SK-N-SH treated with all-trans-retinoic acid at 6 μM for 48 hours (cell line): ENCODE measurements around the gene GNRH2.

ENCODE experiments used
- ATAC-seq: fragments of 200-7000 bp; cut with Tn5 transposase; 3 replicates; pipeline ENCODE4 v1.9.1; 2020; ENCODE audit warnings: mild to moderate bottlenecking, moderate library complexity
- ARNTL ChIP-seq: fragments of 450-650 bp; formaldehyde crosslinking; IDR thresholded peaks from 2 replicates; pipeline ENCODE4 v1.5.0; 2020; ENCODE audit warnings: low read depth, mild to moderate bottlenecking, moderate library complexity, borderline replicate concordance
- BACH2 ChIP-seq: fragments of 250-450 bp; sonication (Bioruptor Pico); IDR thresholded peaks from 2 replicates; pipeline ENCODE4 v1.9.0; 2021; ENCODE audit warnings: mild to moderate bottlenecking, borderline replicate concordance
- CSDC2 ChIP-seq: fragments of 250-450 bp; sonication (Bioruptor Pico); IDR thresholded peaks from 2 replicates; pipeline ENCODE4 v1.5.0; 2020; ENCODE audit warnings: mild to moderate bottlenecking, moderate library complexity
- CSRNP3 ChIP-seq: fragments of 250-450 bp; sonication (Bioruptor Pico); IDR thresholded peaks from 2 replicates; pipeline ENCODE4 v1.5.1; 2021; ENCODE audit warnings: mild to moderate bottlenecking, moderate library complexity
- ESRRG ChIP-seq: fragments of 250-450 bp; sonication (Bioruptor Pico); IDR thresholded peaks from 2 replicates; pipeline ENCODE4 v1.6.1; 2021; ENCODE audit warnings: mild to moderate bottlenecking
- GLIS3 ChIP-seq: fragments of 250-450 bp; sonication (Bioruptor Pico); IDR thresholded peaks from 2 replicates; pipeline ENCODE4 v1.5.0; 2020; ENCODE audit warnings: mild to moderate bottlenecking, moderate library complexity
- ISL1 ChIP-seq: fragments of 250-450 bp; sonication (Bioruptor Pico); IDR thresholded peaks from 2 replicates; pipeline ENCODE4 v2.1.2; 2022; ENCODE audit warnings: mild to moderate bottlenecking, moderate library complexity
- OSR1 ChIP-seq: fragments of 250-450 bp; sonication (Bioruptor Pico); IDR thresholded peaks from 2 replicates; pipeline ENCODE4 v1.8.0; 2022; ENCODE audit warnings: moderate library complexity, mild to moderate bottlenecking, inconsistent platforms
- PPARA ChIP-seq: fragments of 250-450 bp; sonication (Bioruptor Pico); IDR thresholded peaks from 2 replicates; pipeline ENCODE4 v1.5.0; 2020; ENCODE audit warnings: mild to moderate bottlenecking, borderline replicate concordance
- SNAI2 ChIP-seq: fragments of 250-450 bp; sonication (Bioruptor Pico); IDR thresholded peaks from 2 replicates; pipeline ENCODE4 v1.5.0; 2020; ENCODE audit warnings: mild to moderate bottlenecking, moderate library complexity
- TCF4 ChIP-seq: fragments of 250-450 bp; sonication (Bioruptor Pico); IDR thresholded peaks from 2 replicates; pipeline ENCODE4 v1.8.0; 2021; ENCODE audit warnings: mild to moderate bottlenecking, moderate library complexity, borderline replicate concordance
- TOX ChIP-seq: fragments of 250-450 bp; sonication (Bioruptor Pico); IDR thresholded peaks from 2 replicates; pipeline ENCODE4 v1.8.0; 2021; ENCODE audit warnings: mild to moderate bottlenecking, moderate library complexity, borderline replicate concordance
- ZFP3 ChIP-seq: fragments of 250-450 bp; sonication (Bioruptor Pico); IDR thresholded peaks from 2 replicates; pipeline ENCODE4 v1.5.0; 2020; ENCODE audit warnings: mild to moderate bottlenecking, moderate library complexity
- ZFP30 ChIP-seq: fragments of 450-650 bp; formaldehyde crosslinking; IDR thresholded peaks from 2 replicates; pipeline ENCODE4 v1.5.0; 2022; ENCODE audit warnings: mild to moderate bottlenecking, moderate library complexity
- ZNF565 ChIP-seq: fragments of 450-650 bp; formaldehyde crosslinking; conservative IDR thresholded peaks from 2 replicates; pipeline ENCODE4 v1.5.0; 2020; ENCODE audit warnings: low read depth, mild to moderate bottlenecking, moderate library complexity
- ZNF70 ChIP-seq: fragments of 450-650 bp; formaldehyde crosslinking; IDR thresholded peaks from 2 replicates; pipeline ENCODE4 v1.5.0; 2020; ENCODE audit warnings: mild to moderate bottlenecking, moderate library complexity
- ZNF8 ChIP-seq: fragments of 450-650 bp; formaldehyde crosslinking; IDR thresholded peaks from 2 replicates; pipeline ENCODE4 v1.5.0; 2020; ENCODE audit warnings: mild to moderate bottlenecking, moderate library complexity
- TF ChIP-seq, protein P1 (sequence below): fragments of 250-450 bp; sonication (Bioruptor Pico); IDR thresholded peaks from 2 replicates; pipeline ENCODE4 v1.5.0; 2020; ENCODE audit warnings: mild to moderate bottlenecking, moderate library complexity
- TF ChIP-seq, protein P2 (sequence below): fragments of 250-450 bp; sonication (Bioruptor Pico); IDR thresholded peaks from 2 replicates; pipeline ENCODE4 v1.8.0; 2021; ENCODE audit warnings: low read depth, mild to moderate bottlenecking, moderate library complexity, borderline replicate concordance

GNRH2 gene

DNA sequence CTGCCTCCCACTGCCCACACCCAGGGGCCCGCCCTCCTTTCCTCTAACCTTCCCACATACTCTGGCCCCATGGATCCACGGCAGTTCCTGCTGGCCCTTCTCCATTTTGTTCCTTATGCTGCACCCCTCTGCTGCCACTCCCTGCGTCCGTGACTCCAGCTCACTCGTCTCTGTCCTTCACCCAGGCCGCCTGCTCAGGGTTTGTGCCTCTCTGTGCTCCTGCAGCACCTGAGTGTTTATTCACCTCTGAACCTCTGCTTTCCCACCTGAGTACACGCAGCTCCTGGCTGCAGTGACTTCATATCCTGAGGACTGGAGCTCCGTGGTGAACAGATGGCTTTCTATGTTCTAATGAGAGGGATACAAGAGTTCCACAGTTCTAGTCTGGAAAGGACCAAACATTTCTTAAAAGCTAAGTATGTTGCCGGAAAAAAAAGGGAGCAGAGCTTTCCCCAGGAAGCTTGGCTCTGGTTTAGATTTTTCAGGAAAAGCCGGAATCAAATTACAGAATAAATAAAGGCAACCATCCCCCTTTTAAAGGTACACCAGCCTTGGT is 1.5 kb upstream of the GNRH2 start:
- TF ChIP-seq TCF4 (CRISPR knock-in tag) (no peak), ZFP3 (no peak), ZNF70 (CRISPR knock-in tag) (no peak)
- no peak for ATAC-seq

- no peak for ATAC-seq
- TF ChIP-seq ZFP30, result no peak
- no peak for TF ChIP-seq ZFP3
- TF ChIP-seq ZNF70 (CRISPR knock-in tag), result no peak
- no peak for TF ChIP-seq ARNTL (CRISPR knock-in tag)
- TF ChIP-seq ISL1 (CRISPR knock-in tag), result no peak
- no peak for TF ChIP-seq CSRNP3 (CRISPR knock-in tag)
- no peak for TF ChIP-seq BACH2
- TF ChIP-seq, protein P1, sequence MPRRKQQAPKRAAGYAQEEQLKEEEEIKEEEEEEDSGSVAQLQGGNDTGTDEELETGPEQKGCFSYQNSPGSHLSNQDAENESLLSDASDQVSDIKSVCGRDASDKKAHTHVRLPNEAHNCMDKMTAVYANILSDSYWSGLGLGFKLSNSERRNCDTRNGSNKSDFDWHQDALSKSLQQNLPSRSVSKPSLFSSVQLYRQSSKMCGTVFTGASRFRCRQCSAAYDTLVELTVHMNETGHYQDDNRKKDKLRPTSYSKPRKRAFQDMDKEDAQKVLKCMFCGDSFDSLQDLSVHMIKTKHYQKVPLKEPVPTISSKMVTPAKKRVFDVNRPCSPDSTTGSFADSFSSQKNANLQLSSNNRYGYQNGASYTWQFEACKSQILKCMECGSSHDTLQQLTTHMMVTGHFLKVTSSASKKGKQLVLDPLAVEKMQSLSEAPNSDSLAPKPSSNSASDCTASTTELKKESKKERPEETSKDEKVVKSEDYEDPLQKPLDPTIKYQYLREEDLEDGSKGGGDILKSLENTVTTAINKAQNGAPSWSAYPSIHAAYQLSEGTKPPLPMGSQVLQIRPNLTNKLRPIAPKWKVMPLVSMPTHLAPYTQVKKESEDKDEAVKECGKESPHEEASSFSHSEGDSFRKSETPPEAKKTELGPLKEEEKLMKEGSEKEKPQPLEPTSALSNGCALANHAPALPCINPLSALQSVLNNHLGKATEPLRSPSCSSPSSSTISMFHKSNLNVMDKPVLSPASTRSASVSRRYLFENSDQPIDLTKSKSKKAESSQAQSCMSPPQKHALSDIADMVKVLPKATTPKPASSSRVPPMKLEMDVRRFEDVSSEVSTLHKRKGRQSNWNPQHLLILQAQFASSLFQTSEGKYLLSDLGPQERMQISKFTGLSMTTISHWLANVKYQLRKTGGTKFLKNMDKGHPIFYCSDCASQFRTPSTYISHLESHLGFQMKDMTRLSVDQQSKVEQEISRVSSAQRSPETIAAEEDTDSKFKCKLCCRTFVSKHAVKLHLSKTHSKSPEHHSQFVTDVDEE (CRISPR knock-in tag), result no peak
- TF ChIP-seq ESRRG, result no peak
- no peak for TF ChIP-seq SNAI2 (CRISPR knock-in tag)
- TF ChIP-seq PPARA (CRISPR knock-in tag), result no peak
- no peak for TF ChIP-seq GLIS3 (CRISPR knock-in tag)
- no peak for TF ChIP-seq ZNF565 (CRISPR knock-in tag)
- no peak for TF ChIP-seq TOX (CRISPR knock-in tag)
- no peak for TF ChIP-seq TCF4 (CRISPR knock-in tag)
- TF ChIP-seq CSDC2 (CRISPR knock-in tag), result no peak
- TF ChIP-seq ZNF8, result no peak
Observed at GRCh38 chr20:3042625-3043024, 797 bp upstream of the GNRH2 start.

DNA sequence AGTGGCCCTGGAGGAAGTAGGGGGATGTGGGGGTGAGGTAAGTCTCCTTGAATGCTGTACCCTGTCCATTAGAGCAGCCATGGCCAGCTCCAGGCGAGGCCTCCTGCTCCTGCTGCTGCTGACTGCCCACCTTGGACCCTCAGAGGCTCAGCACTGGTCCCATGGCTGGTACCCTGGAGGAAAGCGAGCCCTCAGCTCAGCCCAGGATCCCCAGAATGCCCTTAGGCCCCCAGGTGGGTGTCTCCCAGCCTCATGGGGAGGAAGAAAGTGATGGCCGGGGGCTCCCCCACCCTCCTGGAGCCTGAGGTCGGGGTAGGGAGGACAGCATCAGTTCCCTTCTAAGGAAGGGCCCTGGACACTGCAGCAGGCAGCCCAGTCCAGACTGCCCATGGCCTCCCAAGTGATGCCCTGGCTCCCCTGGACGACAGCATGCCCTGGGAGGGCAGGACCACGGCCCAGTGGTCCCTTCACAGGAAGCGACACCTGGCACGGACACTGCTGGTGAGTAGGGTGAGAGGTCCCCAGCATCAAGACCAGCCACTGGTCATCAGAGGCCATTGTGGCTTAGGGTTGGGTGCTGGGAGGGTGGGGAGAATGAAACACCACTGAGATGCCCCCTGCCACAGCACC is 1.0 kb downstream of the GNRH2 start:
- ATAC-seq, result no peak
- no peak for TF ChIP-seq SNAI2 (CRISPR knock-in tag)
- no peak for TF ChIP-seq OSR1 (CRISPR knock-in tag)
- TF ChIP-seq CSRNP3 (CRISPR knock-in tag), result no peak
- no peak for TF ChIP-seq ARNTL (CRISPR knock-in tag)
- TF ChIP-seq BACH2, result no peak
- TF ChIP-seq, all 23 proteins: peak for 0

DNA sequence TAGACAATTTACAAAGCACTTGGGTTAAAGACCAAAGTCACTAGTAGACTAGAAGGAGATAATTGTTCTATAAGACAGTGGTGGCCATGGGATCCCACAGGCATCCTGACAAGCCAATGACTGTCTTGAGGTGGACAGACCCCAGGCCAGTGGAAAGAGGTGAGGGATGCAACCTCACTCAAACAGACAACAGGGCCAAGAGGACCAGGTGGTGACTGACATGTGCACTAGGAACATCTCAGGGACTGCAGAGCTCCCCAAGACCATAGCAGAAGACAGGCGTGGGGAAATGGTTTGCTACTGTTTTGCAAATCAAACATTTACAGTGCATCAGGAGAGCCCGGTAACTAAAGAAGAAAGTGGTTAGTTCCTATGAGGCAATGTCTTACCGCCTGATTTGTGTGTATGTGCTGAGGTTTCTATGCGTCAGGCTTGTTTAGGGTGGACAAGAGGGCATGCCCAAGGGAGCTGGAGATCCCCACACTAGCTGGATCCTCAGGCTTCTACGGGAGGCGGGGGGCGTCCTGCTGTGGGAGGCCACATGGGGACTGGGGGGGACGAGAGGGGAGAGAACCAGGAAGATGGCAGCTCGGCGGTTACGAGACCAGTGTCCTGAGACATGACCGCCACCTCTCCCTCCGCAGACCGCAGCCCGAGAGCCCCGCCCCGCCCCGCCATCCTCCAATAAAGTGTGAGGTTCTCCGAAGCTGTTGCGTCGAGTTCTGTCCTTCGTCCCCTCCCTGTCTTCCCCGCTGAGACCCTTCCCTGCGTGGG is 1.8 kb downstream of the GNRH2 start:
- TF ChIP-seq ZNF70 (CRISPR knock-in tag), result no peak
- no peak for TF ChIP-seq ZFP3
- TF ChIP-seq TCF4 (CRISPR knock-in tag), result no peak
- TF ChIP-seq, protein P2, sequence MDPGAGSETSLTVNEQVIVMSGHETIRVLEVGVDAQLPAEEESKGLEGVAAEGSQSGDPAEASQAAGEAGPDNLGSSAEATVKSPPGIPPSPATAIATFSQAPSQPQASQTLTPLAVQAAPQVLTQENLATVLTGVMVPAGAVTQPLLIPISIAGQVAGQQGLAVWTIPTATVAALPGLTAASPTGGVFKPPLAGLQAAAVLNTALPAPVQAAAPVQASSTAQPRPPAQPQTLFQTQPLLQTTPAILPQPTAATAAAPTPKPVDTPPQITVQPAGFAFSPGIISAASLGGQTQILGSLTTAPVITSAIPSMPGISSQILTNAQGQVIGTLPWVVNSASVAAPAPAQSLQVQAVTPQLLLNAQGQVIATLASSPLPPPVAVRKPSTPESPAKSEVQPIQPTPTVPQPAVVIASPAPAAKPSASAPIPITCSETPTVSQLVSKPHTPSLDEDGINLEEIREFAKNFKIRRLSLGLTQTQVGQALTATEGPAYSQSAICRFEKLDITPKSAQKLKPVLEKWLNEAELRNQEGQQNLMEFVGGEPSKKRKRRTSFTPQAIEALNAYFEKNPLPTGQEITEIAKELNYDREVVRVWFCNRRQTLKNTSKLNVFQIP (CRISPR knock-in tag), result no peak
- no peak for TF ChIP-seq ZFP30
- no peak for TF ChIP-seq TOX (CRISPR knock-in tag)
- TF ChIP-seq, protein P1 (CRISPR knock-in tag), result no peak
- no peak for TF ChIP-seq CSDC2 (CRISPR knock-in tag)
- ATAC-seq, result peak; percentile 78
